ENCODE results near the gene TMEM203. TPM values are rescaled to one million over a fixed set of nuclear protein-coding genes. Genes with fewer than 3 reads are reported as not detected.

The TMEM203 gene
- total RNA-seq, 2 donors from 2014 or later, result 34.0 to 39.5 TPM

- no peak overlapping the region for H3K27ac Mint-ChIP-seq
- no peak for TF ChIP-seq CTCF (conservative IDR thresholded peaks at IDR 0.05)
Observed at GRCh38 chr9:137161558-137162486, 43.6 kb downstream of the TMEM203 start.

GRCh38 chr9:137160716-137161557 is 44.5 kb downstream of the TMEM203 start:
- Mint-ChIP-seq H3K4me3 (no peak overlapping the region), H3K4me1 (no peaks in the 10 kb centered on the region), H3K27ac (no peak overlapping the region), H3K36me3 (ENCODE audit: low read depth) (no peaks in the 10 kb centered on the region), H3K9me3 (no peaks in the 10 kb centered on the region), H3K27me3 (ENCODE audit: insufficient read depth) (peaks cover 94% of the 10 kb centered on the region)
- Histone ChIP-seq H3K27ac (ENCODE audit: low read depth, low read length) (no peak overlapping the region), H3K4me3 (ENCODE audit: low read length) (no peak overlapping the region), H3K9ac (ENCODE audit: extremely low read depth, low read length, poor library complexity, severe bottlenecking) (no peak overlapping the region), H3K9me3 (ENCODE audit: control insufficient read depth, low read length) (no peaks in the 10 kb centered on the region), H3K27me3 (ENCODE audit: control insufficient read depth, insufficient read depth, low read length, poor library complexity, severe bottlenecking) (peaks cover 100% of the 10 kb centered on the region), H3K4me1 (ENCODE audit: control insufficient read depth, insufficient read depth, low read length) (no peaks in the 10 kb centered on the region), H3K36me3 (ENCODE audit: control insufficient read depth, insufficient read depth, low read length) (no peaks in the 10 kb centered on the region)
- TF ChIP-seq CTCF (conservative IDR thresholded peaks at IDR 0.05), result no peak
- no peak for DNase-seq
- 67 to 77% methylated on average over 30 to 56 of the region's 56 CpGs for WGBS, 2 experiments (ENCODE audit: insufficient coverage in 1 of 2, insufficient read length in 1 of 2)

More at GRCh38 chr9:137161558-137162486, 43.6 kb downstream of the TMEM203 start:
- no peaks in the 10 kb centered on the region for H3K36me3 Mint-ChIP-seq (ENCODE audit: low read depth)
- H3K4me3 ChIP-seq (ENCODE audit: low read length), result no peak overlapping the region
- H3K27ac ChIP-seq (ENCODE audit: low read depth, low read length), result no peak overlapping the region
- H3K9me3 Mint-ChIP-seq, result no peaks in the 10 kb centered on the region
- H3K27me3 ChIP-seq (ENCODE audit: control insufficient read depth, insufficient read depth, low read length, poor library complexity, severe bottlenecking), result peaks cover 100% of the 10 kb centered on the region
- H3K4me1 Mint-ChIP-seq, result no peaks in the 10 kb centered on the region
- WGBS, 2 experiments (ENCODE audit: insufficient coverage in 1 of 2, insufficient read length in 1 of 2), result 26 to 42% methylated on average over 25 to 69 of the region's 71 CpGs
- no peaks in the 10 kb centered on the region for H3K36me3 ChIP-seq (ENCODE audit: control insufficient read depth, insufficient read depth, low read length)
- peaks cover 95% of the 10 kb centered on the region for H3K27me3 Mint-ChIP-seq (ENCODE audit: insufficient read depth)
- no peak overlapping the region for H3K9ac ChIP-seq (ENCODE audit: extremely low read depth, low read length, poor library complexity, severe bottlenecking)
- no peaks in the 10 kb centered on the region for H3K4me1 ChIP-seq (ENCODE audit: control insufficient read depth, insufficient read depth, low read length)
- no peaks in the 10 kb centered on the region for H3K9me3 ChIP-seq (ENCODE audit: control insufficient read depth, low read length)
- peak; percentile 79 for DNase-seq
- H3K4me3 Mint-ChIP-seq, result no peak overlapping the region

GRCh38 chr9:137160054-137160425 is 45.4 kb downstream of the TMEM203 start:
- no peak overlapping the region for H3K4me3 ChIP-seq (ENCODE audit: low read length)
- peaks cover 100% of the 10 kb centered on the region for H3K27me3 ChIP-seq (ENCODE audit: control insufficient read depth, insufficient read depth, low read length, poor library complexity, severe bottlenecking)
- Mint-ChIP-seq H3K27ac (no peak overlapping the region), H3K36me3 (ENCODE audit: low read depth) (no peaks in the 10 kb centered on the region), H3K27me3 (ENCODE audit: insufficient read depth) (peaks cover 94% of the 10 kb centered on the region), H3K4me1 (no peaks in the 10 kb centered on the region), H3K4me3 (no peak overlapping the region), H3K9me3 (no peaks in the 10 kb centered on the region)
- no peak for DNase-seq
- WGBS, 2 experiments (ENCODE audit: insufficient coverage in 1 of 2, insufficient read length in 1 of 2), result 63 to 78% methylated on average over 14 to 17 of the region's 17 CpGs
- no peak overlapping the region for H3K9ac ChIP-seq (ENCODE audit: extremely low read depth, low read length, poor library complexity, severe bottlenecking)
- no peak overlapping the region for H3K27ac ChIP-seq (ENCODE audit: low read depth, low read length)
- no peaks in the 10 kb centered on the region for H3K9me3 ChIP-seq (ENCODE audit: control insufficient read depth, low read length)
- H3K36me3 ChIP-seq (ENCODE audit: control insufficient read depth, insufficient read depth, low read length), result no peaks in the 10 kb centered on the region
- H3K4me1 ChIP-seq (ENCODE audit: control insufficient read depth, insufficient read depth, low read length), result no peaks in the 10 kb centered on the region
- no peak for TF ChIP-seq CTCF (conservative IDR thresholded peaks at IDR 0.05)
